Fibroblast of pulmonary artery (primary cell): ENCODE measurements around the gene KRT72.

Experiments
- DNase-seq: peaks from one replicate; pipeline ENCODE4 v3.0.0-alpha.2; 2010; ENCODE audit warnings: low read depth
- H3K4me3 ChIP-seq: replicated peaks from 2 replicates; pipeline ENCODE4 v1.5.1; 2011; ENCODE audit warnings: low read depth, mild to moderate bottlenecking, control low read depth, low read length, moderate library complexity
- TF ChIP-seq, protein P1 (sequence below): IDR thresholded peaks from 2 replicates; pipeline ENCODE4 v1.5.1; 2011; ENCODE audit warnings: mild to moderate bottlenecking, control low read depth, low read length, inconsistent platforms; ENCODE audit errors: missing control alignments

The KRT72 gene

GRCh38 chr12:52540531-52540930, 60.7 kb downstream of the KRT72 start:
- TF ChIP-seq, protein P1, sequence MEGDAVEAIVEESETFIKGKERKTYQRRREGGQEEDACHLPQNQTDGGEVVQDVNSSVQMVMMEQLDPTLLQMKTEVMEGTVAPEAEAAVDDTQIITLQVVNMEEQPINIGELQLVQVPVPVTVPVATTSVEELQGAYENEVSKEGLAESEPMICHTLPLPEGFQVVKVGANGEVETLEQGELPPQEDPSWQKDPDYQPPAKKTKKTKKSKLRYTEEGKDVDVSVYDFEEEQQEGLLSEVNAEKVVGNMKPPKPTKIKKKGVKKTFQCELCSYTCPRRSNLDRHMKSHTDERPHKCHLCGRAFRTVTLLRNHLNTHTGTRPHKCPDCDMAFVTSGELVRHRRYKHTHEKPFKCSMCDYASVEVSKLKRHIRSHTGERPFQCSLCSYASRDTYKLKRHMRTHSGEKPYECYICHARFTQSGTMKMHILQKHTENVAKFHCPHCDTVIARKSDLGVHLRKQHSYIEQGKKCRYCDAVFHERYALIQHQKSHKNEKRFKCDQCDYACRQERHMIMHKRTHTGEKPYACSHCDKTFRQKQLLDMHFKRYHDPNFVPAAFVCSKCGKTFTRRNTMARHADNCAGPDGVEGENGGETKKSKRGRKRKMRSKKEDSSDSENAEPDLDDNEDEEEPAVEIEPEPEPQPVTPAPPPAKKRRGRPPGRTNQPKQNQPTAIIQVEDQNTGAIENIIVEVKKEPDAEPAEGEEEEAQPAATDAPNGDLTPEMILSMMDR, result no peak
- no peak overlapping the region for H3K4me3 ChIP-seq
- DNase-seq, result no peak

DNA sequence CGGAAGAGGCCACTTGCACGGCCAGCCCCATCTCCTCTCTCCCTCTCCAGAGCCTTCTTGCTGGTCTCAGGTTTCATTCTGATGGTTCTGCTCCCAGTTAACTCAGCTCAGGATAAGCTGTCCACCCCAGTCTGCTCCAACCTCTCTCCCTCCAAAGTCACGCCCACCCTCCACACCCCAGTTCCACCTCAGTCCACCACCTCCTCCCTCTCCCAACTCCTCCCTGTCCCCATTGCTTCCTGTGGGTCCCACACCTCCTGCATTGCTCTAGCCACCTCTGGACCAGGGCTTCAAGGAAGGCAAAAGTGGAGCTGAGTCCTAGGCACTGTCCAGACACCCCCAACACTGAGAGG, 61.5 kb downstream of the KRT72 start:
- TF ChIP-seq, protein P1, result no peak

GRCh38 chr12:52539083-52539820, 62.0 kb downstream of the KRT72 start:
- no peak overlapping the region for H3K4me3 ChIP-seq
- TF ChIP-seq, protein P1, result no peak
- peak; percentile 66 for DNase-seq

More for the DNA sequence above, 61.5 kb downstream of the KRT72 start:
- DNase-seq, result no peak
- H3K4me3 ChIP-seq, result no peak overlapping the region

GRCh38 chr12:52537101-52537500, 64.2 kb downstream of the KRT72 start:
- no peak overlapping the region for H3K4me3 ChIP-seq
- TF ChIP-seq, protein P1, result no peak
- no peak for DNase-seq
